T47D (cell line): Measurements from ENCODE around the gene KCNG2.

Source experiments
- DNase-seq, 2 experiments: peaks; one replicate each; pipeline versions ENCODE4 v3.0.0 to v3.0.0-alpha.2; 2011 to 2012; ENCODE audit warnings: low read depth in 1 of 2, low spot score in 1 of 2
- JUND ChIP-seq: IDR thresholded peaks from 2 replicates; pipeline ENCODE4 v1.6.1; 2012; ENCODE audit warnings: low read depth
- in situ Hi-C: cut with HindIII; loops from 2 replicates; pipeline ENCODE4 v1.10.0; 2016; ENCODE audit warnings: low sequenced_read_pairs, low pct_unique_long_range_greater_than_20kb

Gene KCNG2

DNA sequence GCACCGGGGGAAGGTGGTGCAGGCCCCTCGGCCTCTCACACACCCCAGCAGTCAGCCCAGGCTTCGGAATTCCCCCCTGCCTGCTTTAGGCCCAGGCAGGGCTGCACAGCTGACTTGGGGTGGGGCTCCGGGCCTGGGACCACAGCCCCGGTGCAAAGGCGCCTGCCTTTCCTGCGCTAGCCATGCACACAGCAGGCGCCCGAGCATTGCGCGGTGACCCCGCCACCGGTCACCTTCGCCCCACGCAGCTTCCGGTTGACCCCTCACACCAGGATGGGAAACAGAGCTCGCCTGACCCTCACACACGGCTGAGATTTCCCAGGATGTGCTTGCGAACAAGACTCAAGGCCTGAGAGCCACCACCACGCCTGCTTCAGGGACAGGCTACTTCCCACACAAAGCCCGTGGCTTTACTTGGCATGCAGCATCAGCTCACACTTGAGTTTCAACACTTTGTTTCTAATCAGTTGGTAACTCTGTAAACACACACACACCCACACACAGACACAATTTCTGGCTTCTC, 107.7 kb downstream of the KCNG2 start:
- DNase-seq = no peak
- no peak for TF ChIP-seq JUND
- in situ Hi-C loops = no loop called here

DNA sequence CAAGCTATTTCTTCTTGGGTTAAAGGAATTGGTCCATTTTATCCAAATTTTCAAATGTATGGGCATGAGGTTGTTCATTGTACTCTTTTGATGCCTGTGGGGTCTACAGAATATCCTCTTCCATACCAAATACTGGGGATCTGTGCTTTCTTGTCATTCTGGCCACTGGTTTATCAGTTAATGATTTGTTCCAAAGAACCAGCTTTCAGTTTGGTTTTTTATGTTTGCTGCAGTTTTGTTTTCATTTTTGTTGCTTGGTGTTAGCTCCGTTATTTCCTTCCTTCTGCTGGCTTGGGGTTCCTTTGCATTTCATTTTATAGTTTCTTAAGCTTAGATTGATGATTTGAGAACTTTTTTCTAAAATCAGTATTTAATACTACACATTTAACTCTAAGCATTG, 108.3 kb downstream of the KCNG2 start:
- in situ Hi-C loops = no loop called here
- TF ChIP-seq JUND = no peak
- DNase-seq = no peak

DNA sequence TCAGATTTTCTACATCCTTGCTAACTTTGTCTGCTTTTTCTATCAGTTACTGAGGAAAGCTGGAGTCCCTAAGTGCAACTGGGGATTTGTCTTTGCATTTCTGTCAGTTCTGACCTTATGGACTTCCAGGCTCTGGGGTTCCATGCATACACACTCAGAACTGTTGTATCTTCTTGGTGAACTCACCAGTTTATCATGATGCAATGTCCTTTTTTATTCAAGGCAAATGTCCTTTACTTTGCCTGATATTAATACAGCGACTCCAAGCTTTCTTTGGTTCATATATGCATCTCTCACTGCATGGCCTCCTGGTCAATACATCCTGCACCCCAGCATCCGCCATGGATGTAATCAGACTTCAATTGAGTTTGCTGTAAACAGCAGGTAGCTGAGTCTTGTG, 109.0 kb downstream of the KCNG2 start:
- no peak for DNase-seq
- TF ChIP-seq JUND = no peak
- in situ Hi-C loops = no loop called here

DNA sequence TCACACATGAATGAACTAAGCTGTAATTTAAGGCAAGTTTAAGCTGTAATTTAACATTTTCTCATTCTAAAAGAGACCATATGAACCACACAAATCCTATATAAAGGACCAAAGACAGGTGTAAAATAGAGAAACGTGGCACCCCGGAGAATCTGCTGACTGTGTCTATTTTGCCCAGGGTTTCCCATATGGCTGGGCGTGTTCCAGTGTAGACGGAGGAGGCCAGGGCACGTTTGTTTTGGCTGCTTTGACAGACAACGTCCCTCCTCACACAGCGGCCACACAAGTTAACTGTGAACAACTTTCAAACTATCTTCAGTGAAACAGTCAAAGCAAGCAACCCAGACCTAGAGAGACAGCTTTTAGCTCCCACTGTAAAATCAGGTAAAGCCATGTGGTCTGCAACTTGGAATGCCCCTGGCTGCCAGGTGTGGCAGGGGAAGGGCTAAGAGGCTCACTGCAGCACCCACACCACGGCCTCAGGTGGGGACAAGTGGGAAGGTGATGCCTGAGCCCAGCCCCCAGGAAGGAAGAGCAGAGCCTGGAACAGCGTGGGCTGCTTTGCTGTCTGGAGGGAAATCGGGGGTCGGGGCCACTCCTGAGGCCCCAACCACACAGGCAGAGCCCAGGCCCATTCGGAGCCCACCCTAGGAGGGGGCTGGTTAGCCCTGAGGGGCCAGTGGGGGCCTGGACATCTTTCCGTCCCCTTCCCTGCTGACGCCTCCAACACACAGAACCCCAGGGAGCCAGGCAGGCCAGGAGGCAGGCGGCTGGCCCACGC, 113.0 kb downstream of the KCNG2 start:
- TF ChIP-seq JUND = no peak
- no peak for DNase-seq
- in situ Hi-C loops = no loop called here

DNA sequence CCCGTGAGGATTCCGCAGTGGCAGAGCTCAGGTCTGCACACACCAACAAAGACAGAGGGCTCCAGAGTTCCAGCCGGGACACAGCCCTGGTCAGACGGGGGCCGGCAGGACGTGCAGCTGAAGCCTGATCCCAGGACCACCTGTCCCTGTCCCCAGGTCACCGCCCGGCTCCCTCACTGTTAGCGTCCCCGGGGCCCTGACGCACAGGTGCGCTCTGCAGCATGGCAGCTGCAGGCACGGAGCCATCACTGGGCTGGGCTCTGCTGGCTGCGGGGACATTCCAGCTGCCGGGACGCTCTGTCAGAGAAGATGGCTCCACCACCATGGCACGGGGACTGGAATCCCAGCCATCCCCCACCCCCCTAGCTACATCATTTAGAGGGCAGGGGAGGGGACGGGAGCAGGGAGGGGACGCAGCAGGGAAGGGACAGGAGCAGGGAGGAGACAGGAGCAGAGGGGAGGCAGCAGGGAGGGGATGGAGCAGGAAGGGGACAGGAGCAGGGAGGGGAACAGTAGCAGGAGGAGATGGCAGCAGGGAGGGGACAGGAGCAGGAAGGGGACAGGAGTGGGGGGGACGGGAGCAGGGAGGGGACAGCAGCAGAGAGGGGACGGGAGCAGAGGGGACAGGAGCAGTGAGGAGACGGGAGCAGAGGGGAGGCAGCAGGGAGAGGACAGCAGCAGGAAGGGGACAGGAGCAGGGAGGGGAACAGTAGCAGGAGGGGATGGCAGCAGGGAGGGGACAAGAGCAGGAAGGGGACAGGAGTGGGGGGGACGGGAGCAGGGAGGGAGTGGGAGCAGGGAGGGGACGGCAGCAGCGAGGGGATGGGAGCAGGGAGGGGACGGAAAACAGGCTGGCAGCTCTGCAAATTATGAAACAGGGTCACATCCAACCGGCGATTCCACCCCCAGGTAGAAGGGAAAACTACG, 113.9 kb downstream of the KCNG2 start:
- DNase-seq = no peak
- in situ Hi-C loops = no loop called here
- TF ChIP-seq JUND = no peak

DNA sequence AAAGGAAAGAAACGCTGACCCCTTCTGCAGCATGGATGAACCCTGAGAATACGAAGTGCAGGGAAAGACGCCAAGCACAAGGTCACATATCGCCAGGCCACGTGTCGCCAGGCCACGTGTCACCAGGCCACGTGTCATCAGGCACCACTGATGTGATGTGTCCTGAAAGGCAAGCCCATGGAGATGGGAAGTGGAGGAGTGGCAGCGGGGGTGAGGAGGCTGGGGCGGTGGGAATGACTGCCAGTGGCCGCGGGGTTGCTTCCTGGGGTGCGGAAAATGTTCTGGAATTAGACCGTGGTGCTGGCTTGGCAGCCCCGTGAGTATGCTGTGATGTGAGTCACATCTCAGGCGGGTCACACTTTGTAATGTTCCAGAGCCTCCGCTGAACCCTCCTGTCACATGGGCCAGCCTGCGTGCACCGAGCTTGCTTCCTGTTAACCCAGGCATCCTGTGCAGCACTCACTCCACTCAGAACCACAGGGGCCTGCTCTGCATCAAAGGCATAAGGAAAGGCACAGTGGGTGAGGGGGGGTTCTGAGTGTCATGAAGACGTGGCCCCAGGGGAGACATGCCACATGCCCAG, 114.8 kb downstream of the KCNG2 start:
- in situ Hi-C loops = no loop called here
- no peak for DNase-seq

DNA sequence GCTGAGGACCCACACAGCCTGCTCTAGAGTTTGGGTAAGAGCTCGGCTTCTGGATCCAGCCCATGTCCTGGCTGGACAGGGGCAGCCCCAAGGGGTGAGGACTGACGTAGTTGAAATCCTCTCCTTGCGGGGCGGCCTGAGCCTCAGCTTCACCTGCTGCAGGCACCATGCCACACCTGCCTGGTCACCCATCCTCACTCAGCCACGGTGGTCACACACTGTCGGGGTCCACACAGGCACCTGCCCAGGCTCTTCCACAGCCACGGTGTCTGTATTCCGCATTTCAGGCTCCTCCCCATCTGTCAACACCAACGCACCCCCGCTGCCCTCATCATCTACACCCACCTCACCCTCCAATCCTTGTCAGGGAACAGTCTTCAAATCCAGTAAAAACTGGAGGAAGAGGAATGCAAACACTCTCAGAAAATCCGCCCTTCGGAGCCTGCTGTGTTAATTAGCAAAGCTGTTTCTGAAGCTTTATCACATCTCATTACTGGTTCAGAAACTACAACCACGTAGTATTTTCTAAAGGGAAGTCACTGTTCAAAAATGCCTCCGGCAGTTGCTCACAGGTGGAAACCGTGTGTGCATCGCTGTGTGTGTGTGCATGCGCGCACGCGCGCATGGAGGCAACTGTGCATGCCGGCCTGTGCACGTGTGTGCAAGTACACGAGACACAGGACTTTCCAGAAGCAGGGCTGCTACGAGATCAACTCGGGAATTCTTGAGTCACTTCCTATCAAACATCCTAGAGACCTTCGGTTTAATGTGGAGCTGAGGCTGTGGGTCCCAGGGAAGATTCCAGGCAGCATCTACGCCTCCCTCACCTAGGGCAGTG, 115.5 kb downstream of the KCNG2 start:
- no peak for TF ChIP-seq JUND
- DNase-seq = no peak
- in situ Hi-C loops = no loop called here

More for the DNA sequence above, 114.8 kb downstream of the KCNG2 start:
- no peak for TF ChIP-seq JUND

DNA sequence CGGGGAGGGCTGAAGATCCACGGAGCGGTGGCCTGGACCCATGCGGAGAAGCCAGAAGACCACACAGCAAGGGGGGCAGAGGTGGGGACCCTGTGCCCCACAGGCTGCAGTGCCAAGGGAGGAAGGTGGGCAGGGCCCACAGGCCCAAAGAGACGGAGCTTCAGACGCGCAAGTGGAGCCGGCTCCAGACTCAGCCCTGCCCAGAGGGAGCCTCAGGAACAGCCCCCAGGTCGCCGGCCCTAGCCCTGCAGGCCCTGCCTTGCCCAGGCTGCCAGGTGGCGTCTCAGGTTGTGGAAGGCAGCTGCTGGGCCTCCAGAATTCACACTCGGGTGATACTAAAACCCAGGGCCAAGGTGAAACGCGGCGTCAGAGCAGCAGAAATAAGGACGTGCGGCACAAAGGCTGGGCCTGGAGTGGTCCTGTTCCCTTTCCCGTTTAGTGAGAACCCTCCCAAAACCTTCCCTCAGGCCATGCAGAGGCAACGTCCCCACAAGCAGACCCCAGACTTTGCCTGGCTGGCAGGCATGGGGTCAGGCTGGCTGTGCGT, 116.9 kb downstream of the KCNG2 start:
- in situ Hi-C loops = no loop called here
- no peak for DNase-seq
- TF ChIP-seq JUND = no peak

DNA sequence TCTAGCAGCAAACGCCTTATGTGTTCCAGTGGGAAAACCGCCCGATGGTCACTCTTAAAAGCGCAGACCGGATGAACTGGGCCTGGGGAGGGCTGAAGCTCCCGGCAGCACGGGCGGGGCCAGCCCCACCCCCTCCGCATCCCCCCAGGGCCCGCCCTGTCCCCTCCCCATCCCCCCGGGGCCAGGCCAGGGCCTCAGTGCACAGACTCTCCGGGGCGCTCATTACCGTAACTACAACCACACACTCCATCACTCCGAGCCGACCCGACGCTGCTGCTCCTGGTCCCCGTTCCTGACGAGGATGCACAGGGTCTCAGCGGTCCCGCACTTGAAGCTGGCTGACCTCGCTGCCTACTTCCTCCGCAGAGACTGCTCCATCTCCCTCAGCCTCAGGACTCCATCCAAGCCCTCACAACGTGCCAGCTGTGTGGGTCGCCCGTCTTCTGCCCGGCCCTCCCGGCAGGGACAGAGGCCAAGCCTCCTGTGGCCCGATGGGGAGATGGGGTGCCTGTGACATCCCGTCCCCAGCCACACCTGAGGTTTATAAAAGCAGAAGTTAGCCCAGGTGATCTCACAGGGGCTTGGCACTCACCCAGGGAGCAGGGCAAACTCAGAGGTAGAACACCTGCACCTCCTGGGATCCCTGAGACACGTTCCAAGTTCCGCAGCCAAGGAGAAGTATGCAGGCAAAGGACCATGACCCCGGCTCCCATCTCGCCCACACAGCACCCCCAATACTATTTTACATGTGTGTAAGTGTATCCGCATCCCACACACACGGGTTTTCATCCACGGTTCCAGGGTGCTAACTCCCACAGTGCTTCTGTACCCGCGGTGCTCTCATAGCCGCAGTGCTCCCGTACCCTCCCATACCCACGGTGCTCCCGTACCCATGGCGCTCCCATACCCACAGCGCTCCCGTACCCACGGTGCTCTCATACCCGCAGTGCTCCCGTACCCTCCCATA, 117.7 kb downstream of the KCNG2 start:
- in situ Hi-C loops = no loop called here
- DNase-seq = no peak
- no peak for TF ChIP-seq JUND

DNA sequence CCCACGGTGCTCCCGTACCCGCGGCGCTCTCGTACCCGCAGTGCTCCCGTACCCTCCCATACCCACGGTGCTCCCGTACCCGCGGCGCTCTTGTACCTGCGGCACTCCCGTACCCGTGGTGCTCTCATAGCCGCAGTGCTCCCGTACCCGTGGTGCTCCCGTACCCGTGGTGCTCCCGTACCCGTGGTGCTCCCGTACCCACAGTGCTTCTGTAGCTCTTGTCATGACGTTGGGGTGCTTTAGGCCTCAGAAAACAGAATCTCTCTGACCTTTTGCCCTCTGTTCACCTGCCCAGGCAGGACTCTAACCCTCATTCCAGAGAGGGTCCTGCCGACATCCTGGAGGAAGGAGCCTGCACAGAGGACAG, 118.4 kb downstream of the KCNG2 start:
- no peak for DNase-seq
- TF ChIP-seq JUND = no peak

More for the DNA sequence above, 118.4 kb downstream of the KCNG2 start:
- in situ Hi-C loops = no loop called here
